CD4-positive, alpha-beta memory T cell (primary cell): ENCODE data around the gene ATAD3A. TPM values are rescaled to one million over a fixed set of nuclear protein-coding genes. Genes with fewer than 3 reads are reported as not detected.

ENCODE experiments used
- CTCF ChIA-PET: fragments of 350-600 bp; sonication (Branson Sonifier 250); formaldehyde crosslinking; loops from one replicate; lab custom pipeline; 2021; ENCODE audit warnings: inconsistent platforms; ENCODE audit not compliant: partially characterized antibody; lab: Charles Lee
- POLR2A ChIA-PET: fragments of 350-600 bp; sonication (Branson Sonifier 250); formaldehyde crosslinking; loops from one replicate; lab custom pipeline; 2021; ENCODE audit not compliant: partially characterized antibody; lab: Charles Lee
- DNase-seq, 5 donors: peaks; one replicate each; pipeline versions ENCODE4 v3.0.0 to v3.0.0-alpha.2; 2020 to 2022; ENCODE audit warnings: mixed read lengths in 1 of 5
- H3K27ac ChIP-seq: one replicate; pipeline ENCODE4 v1.7.0; 2013; ENCODE audit warnings: low read depth, low read length
- H3K27me3 ChIP-seq: 2 replicates; pipeline ENCODE4 v1.7.0; 2013; ENCODE audit warnings: mild to moderate bottlenecking, low read length, moderate library complexity; ENCODE audit not compliant: insufficient read depth
- H3K36me3 ChIP-seq: 2 replicates; pipeline ENCODE4 v1.7.0; 2013; ENCODE audit warnings: mild to moderate bottlenecking, low read length, moderate library complexity; ENCODE audit not compliant: insufficient read depth
- H3K4me1 ChIP-seq: 2 replicates; pipeline ENCODE4 v1.7.0; 2013; ENCODE audit warnings: mild to moderate bottlenecking, low read length, moderate library complexity; ENCODE audit not compliant: insufficient read depth
- H3K4me3 ChIP-seq, 2 donors: one replicate each; pipeline ENCODE4 v1.7.0; 2013; ENCODE audit warnings: low read length in 2 of 2, mild to moderate bottlenecking in 1 of 2
- H3K9me3 ChIP-seq, 2 donors: one replicate each; pipeline ENCODE4 v1.7.0; 2013; ENCODE audit warnings: low read length in 2 of 2, control low read depth in 1 of 2; ENCODE audit not compliant: control insufficient read depth in 1 of 2
- H3K27ac Mint-ChIP-seq, 7 donors: one replicate each; pipeline ENCODE4 v1.8.0; 2020 to 2021; ENCODE audit warnings: mixed read lengths in 7 of 7, mild to moderate bottlenecking in 6 of 7, inconsistent platforms in 3 of 7, moderate library complexity in 3 of 7
- H3K27me3 Mint-ChIP-seq, 2 donors: one replicate each; pipeline ENCODE4 v1.8.0; 2020 to 2021; ENCODE audit warnings: mixed read lengths in 2 of 2
- H3K36me3 Mint-ChIP-seq, 2 donors: one replicate each; pipeline ENCODE4 v1.8.0; 2020 to 2021; ENCODE audit warnings: mixed read lengths in 2 of 2, inconsistent platforms in 1 of 2, mild to moderate bottlenecking in 1 of 2
- H3K4me1 Mint-ChIP-seq, 4 donors: one replicate each; pipeline ENCODE4 v1.8.0; 2020 to 2021; ENCODE audit warnings: mixed read lengths in 4 of 4, mild to moderate bottlenecking in 1 of 4
- H3K4me3 Mint-ChIP-seq, 8 donors: one replicate each; pipeline ENCODE4 v1.8.0; 2020 to 2021; ENCODE audit warnings: mixed read lengths in 8 of 8, mild to moderate bottlenecking in 7 of 8, moderate library complexity in 6 of 8, inconsistent platforms in 3 of 8
- H3K9me3 Mint-ChIP-seq, 8 donors: one replicate each; pipeline ENCODE4 v1.8.0; 2020 to 2021; ENCODE audit warnings: mixed read lengths in 8 of 8, mild to moderate bottlenecking in 5 of 8, inconsistent platforms in 3 of 8, moderate library complexity in 1 of 8
- intact Hi-C: fragments of 100-400 bp; cut with micrococcal nuclease; formaldehyde crosslinking; loops from one replicate; pipeline ENCODE4 v1.15.1; 2023
- polyA plus RNA-seq, 2 donors: library from polyadenylated mRNA; unstranded; fragments of 300-500 nt; fragmentation: Illumina TruSeq; gene quantifications; one replicate each; pipeline ENCODE4 v1.2.3, GENCODE V29; 2021
- total RNA-seq, 2 experiments: library from RNA; stranded (reverse); gene quantifications; one replicate each; pipeline ENCODE4 v1.2.3, GENCODE V29; 2021

ATAD3A gene
- total and polyA plus RNA-seq, 4 experiments from 2014 or later: 9.5 to 24.7 (median 17.6) TPM

DNA sequence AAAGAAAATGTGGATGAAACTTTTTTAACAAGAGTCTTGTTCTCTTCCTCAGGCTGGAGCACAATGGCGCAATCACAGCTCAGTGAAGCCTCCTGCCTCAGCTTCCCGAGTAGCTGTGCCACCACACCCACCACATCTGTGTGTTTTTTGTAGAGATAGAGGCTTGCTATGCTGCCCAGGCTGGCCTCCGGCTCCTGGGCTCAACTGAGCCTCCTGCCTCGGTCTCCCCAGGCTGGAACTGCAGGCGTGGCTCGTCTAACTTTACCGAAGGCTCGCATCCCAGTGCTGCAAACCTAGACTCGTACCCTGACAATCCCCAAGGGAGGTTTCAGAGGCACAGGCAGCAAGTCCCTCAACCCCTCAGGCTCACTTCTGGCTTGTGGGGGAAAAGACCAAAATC is 48.2 kb downstream of the ATAD3A start:
- no peaks in the 10 kb centered on the region for H3K27me3 ChIP-seq
- ChIA-PET POLR2A (no interaction called here), CTCF (no interaction called here)
- Mint-ChIP-seq H3K27me3 (no peaks in the 10 kb centered on the region), H3K4me3 (no peak overlapping the region), H3K4me1 (peaks cover 4 to 23% (median 8%) of the 10 kb centered on the region in 4 donors), H3K36me3 (peaks cover 25 to 38% of the 10 kb centered on the region in 2 donors), H3K9me3 (no peaks in the 10 kb centered on the region), H3K27ac (peak overlapping the region in 2 of 7 donors; percentile 51 to 53)
- H3K4me1 ChIP-seq: no peaks in the 10 kb centered on the region
- H3K9me3 ChIP-seq: no peaks in the 10 kb centered on the region
- H3K27ac ChIP-seq: no peak overlapping the region
- DNase-seq: peak in 1 of 5 donors; percentile 2
- peaks cover 27% of the 10 kb centered on the region for H3K36me3 ChIP-seq
- H3K4me3 ChIP-seq: no peak overlapping the region
- intact Hi-C loops: no loop called here

DNA sequence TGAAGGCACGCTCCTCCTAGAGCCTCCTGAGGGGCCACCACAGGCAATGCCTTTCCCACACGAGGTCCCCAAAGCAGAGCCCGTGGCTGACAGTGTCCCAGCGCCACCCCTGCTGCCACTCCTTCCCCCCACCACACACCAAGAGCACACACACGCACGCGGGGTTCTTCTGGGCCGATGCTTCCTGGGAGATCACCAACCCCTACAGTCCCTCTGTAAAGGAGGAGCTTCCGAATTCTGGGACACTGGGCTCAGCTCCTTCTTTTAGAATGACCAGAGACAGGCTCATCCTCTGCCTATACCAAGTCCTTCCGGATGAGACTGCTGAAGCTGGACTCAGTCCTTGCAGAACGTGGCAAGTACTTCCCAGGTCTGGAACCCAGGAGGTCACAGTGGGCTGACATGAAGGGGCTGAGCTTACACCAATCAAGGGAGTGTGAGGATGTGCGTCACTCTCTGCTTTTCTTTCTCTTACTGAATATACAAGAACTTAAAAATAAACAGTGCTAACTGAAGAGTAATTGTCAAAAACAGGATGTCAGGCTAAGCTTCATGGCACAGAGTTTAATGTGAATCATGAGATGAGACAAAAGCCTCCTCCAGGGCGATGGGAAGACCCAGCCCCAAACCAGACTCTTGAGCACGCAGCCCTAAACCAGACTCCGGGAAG is 50.0 kb downstream of the ATAD3A start:
- peak overlapping the region in 2 of 7 donors; percentile 19 to 83 for H3K27ac Mint-ChIP-seq
- peaks cover 27% of the 10 kb centered on the region for H3K36me3 ChIP-seq
- peaks cover 2% of the 10 kb centered on the region for H3K4me1 ChIP-seq
- CTCF ChIA-PET: no interaction called here
- DNase-seq: peak in 1 of 5 donors; percentile 9
- no peaks in the 10 kb centered on the region for H3K27me3 Mint-ChIP-seq
- POLR2A ChIA-PET: interaction anchor here (1.0 kb wide), 1 partner anchor 9 kb away, joined by 3 read pairs; no protein-coding TSS in a partner anchor
- no peak overlapping the region for H3K4me3 Mint-ChIP-seq
- peaks cover 25 to 48% of the 10 kb centered on the region in 2 donors for H3K36me3 Mint-ChIP-seq
- no peak overlapping the region for H3K27ac ChIP-seq
- no peaks in the 10 kb centered on the region for H3K9me3 Mint-ChIP-seq
- intact Hi-C loops: no loop called here
- no peak overlapping the region for H3K4me3 ChIP-seq
- H3K27me3 ChIP-seq: no peaks in the 10 kb centered on the region
- H3K4me1 Mint-ChIP-seq: peaks cover 5 to 32% (median 16%) of the 10 kb centered on the region in 4 donors
- H3K9me3 ChIP-seq: no peaks in the 10 kb centered on the region

- H3K4me3 Mint-ChIP-seq: no peak overlapping the region
- no peak overlapping the region for H3K4me3 ChIP-seq
- no peaks in the 10 kb centered on the region for H3K27me3 ChIP-seq
- H3K27ac ChIP-seq: no peak overlapping the region
- H3K36me3 Mint-ChIP-seq: peaks cover 28 to 54% of the 10 kb centered on the region in 2 donors
- no peaks in the 10 kb centered on the region for H3K9me3 ChIP-seq
- H3K4me1 Mint-ChIP-seq: peaks cover 11 to 39% (median 22%) of the 10 kb centered on the region in 4 donors
- CTCF ChIA-PET: no interaction called here
- H3K9me3 Mint-ChIP-seq: no peaks in the 10 kb centered on the region
- intact Hi-C loops: no loop called here
- no peak overlapping the region for H3K27ac Mint-ChIP-seq
- H3K27me3 Mint-ChIP-seq: no peaks in the 10 kb centered on the region
- peaks cover 27% of the 10 kb centered on the region for H3K36me3 ChIP-seq
- peaks cover 10% of the 10 kb centered on the region for H3K4me1 ChIP-seq
- POLR2A ChIA-PET: no interaction called here
- DNase-seq: no peak
These were observed 50.7 kb downstream of the ATAD3A start for GRCh38 chr1:1562556-1563195.

GRCh38 chr1:1563688-1564087 is 51.7 kb downstream of the ATAD3A start:
- POLR2A ChIA-PET: no interaction called here
- H3K4me1 ChIP-seq: peaks cover 19% of the 10 kb centered on the region
- peaks cover 27% of the 10 kb centered on the region for H3K36me3 ChIP-seq
- Mint-ChIP-seq H3K4me3 (no peak overlapping the region), H3K9me3 (no peaks in the 10 kb centered on the region), H3K4me1 (peaks cover 13 to 39% (median 25%) of the 10 kb centered on the region in 4 donors), H3K27ac (peak overlapping the region in 1 of 7 donors; percentile 37), H3K27me3 (no peaks in the 10 kb centered on the region), H3K36me3 (peaks cover 28 to 54% of the 10 kb centered on the region in 2 donors)
- CTCF ChIA-PET: no interaction called here
- DNase-seq: no peak
- no peak overlapping the region for H3K4me3 ChIP-seq
- H3K27me3 ChIP-seq: no peaks in the 10 kb centered on the region
- intact Hi-C loops: no loop called here
- no peak overlapping the region for H3K27ac ChIP-seq
- no peaks in the 10 kb centered on the region for H3K9me3 ChIP-seq

DNA sequence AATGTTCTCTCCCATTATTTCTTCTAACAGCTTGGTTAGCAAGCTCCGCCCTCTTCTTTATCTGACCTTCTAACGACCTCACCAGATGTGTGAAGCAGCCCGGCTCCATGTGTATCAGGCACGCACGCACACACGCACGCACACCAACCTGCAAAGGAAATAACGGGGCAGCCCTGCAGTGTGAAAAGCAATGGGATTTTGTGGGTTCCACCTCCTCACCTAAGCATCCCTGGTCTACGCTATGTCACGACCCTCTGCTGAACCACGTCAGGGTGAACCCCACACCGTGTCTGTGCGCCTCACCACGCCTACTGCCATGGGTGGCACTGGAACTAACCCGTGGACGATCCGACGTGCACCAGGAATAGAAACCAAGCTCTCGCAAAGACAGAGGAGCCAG is 52.3 kb downstream of the ATAD3A start:
- peaks cover 22% of the 10 kb centered on the region for H3K4me1 ChIP-seq

GRCh38 chr1:1565340-1565739 is 53.4 kb downstream of the ATAD3A start:
- Histone ChIP-seq H3K36me3 (peaks cover 34% of the 10 kb centered on the region), H3K4me3 (no peak overlapping the region), H3K27ac (no peak overlapping the region), H3K27me3 (no peaks in the 10 kb centered on the region), H3K4me1 (peaks cover 33% of the 10 kb centered on the region), H3K9me3 (no peaks in the 10 kb centered on the region)
- Mint-ChIP-seq H3K4me1 (peaks cover 19 to 47% (median 35%) of the 10 kb centered on the region in 4 donors), H3K27me3 (no peaks in the 10 kb centered on the region), H3K27ac (peak overlapping the region in 1 of 7 donors; percentile 53), H3K4me3 (no peak overlapping the region), H3K9me3 (no peaks in the 10 kb centered on the region), H3K36me3 (peaks cover 29 to 62% of the 10 kb centered on the region in 2 donors)
- POLR2A ChIA-PET: interaction anchor here (2.1 kb wide), 1 partner anchor 9 kb away, joined by 6 read pairs; no protein-coding TSS in a partner anchor
- intact Hi-C loops: no loop called here
- CTCF ChIA-PET: no interaction called here
- DNase-seq: no peak

More for the DNA sequence above, 52.3 kb downstream of the ATAD3A start:
- H3K4me1 Mint-ChIP-seq: peaks cover 14 to 37% (median 26%) of the 10 kb centered on the region in 4 donors
- intact Hi-C loops: no loop called here
- DNase-seq: no peak
- H3K27ac Mint-ChIP-seq: peak overlapping the region in 2 of 7 donors; percentile 53 to 75
- H3K27ac ChIP-seq: no peak overlapping the region
- no peaks in the 10 kb centered on the region for H3K27me3 ChIP-seq
- H3K4me3 ChIP-seq: no peak overlapping the region
- H3K36me3 ChIP-seq: peaks cover 27% of the 10 kb centered on the region
- H3K9me3 Mint-ChIP-seq: no peaks in the 10 kb centered on the region
- CTCF ChIA-PET: no interaction called here
- POLR2A ChIA-PET: interaction anchor here (2.1 kb wide), 1 partner anchor 10 kb away, joined by 6 read pairs; no protein-coding TSS in a partner anchor
- no peaks in the 10 kb centered on the region for H3K27me3 Mint-ChIP-seq
- H3K36me3 Mint-ChIP-seq: peaks cover 28 to 56% of the 10 kb centered on the region in 2 donors
- no peaks in the 10 kb centered on the region for H3K9me3 ChIP-seq
- H3K4me3 Mint-ChIP-seq: no peak overlapping the region

DNA sequence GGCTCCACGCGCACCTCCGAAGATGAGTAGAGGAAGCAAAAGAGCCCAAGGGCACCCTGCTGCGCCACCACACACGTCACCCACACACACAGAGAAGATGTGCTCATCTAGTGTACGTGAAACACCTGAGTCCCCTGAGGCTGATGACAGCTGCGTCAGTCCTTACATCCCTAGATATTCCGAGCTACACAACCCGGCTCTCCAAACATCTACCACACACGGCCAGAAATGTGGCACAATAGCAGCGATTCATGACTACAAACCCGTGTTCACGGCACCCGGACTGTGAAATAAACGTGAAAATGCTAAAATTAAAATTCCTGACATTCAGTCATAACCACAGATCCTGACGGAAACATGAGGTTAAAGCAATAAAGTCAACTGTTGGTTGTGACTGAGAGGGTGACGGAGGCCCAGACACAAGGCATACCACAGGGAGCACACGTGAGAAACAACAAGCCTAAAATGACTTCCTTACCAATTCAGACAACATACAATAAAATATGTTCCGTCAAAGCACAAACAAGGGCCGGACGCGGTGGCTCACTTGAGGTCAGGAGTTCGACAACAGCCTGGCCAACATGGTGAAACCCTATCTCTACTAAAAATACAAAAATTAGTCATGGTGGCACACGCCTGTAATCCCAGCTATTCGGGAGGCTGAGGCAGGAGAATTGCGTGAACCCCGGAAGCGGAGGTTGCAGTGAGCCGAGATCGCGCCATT is 55.4 kb downstream of the ATAD3A start:
- Histone ChIP-seq H3K9me3 (no peaks in the 10 kb centered on the region), H3K36me3 (peaks cover 32% of the 10 kb centered on the region), H3K27me3 (no peaks in the 10 kb centered on the region), H3K4me1 (peaks cover 46% of the 10 kb centered on the region), H3K4me3 (no peak overlapping the region), H3K27ac (no peak overlapping the region)
- CTCF ChIA-PET: interaction anchor here (0.7 kb wide), 1 partner anchor 19 kb away, joined by 3 read pairs; no protein-coding TSS in a partner anchor
- H3K27me3 Mint-ChIP-seq: no peaks in the 10 kb centered on the region
- H3K4me3 Mint-ChIP-seq: peak overlapping the region in 3 of 8 donors; percentile 20 to 58 (median 30)
- intact Hi-C loops: no loop called here
- POLR2A ChIA-PET: no interaction called here
- peak overlapping the region in 6 of 7 donors; percentile 30 to 89 (median 62) for H3K27ac Mint-ChIP-seq
- peaks cover 25 to 57% (median 44%) of the 10 kb centered on the region in 4 donors for H3K4me1 Mint-ChIP-seq
- DNase-seq: no peak
- peaks cover 25 to 60% of the 10 kb centered on the region in 2 donors for H3K36me3 Mint-ChIP-seq
- H3K9me3 Mint-ChIP-seq: no peaks in the 10 kb centered on the region
